ENCODE results near the gene PEDS1.
"Not testable (repeated sequence)": the region's sequence is repeated elsewhere in the genome, so short reads cannot be mapped to it uniquely, and the experiment has no call there.

The PEDS1 gene

GRCh38 chr20:50108556-50109235 is 44.8 kb downstream of the PEDS1 start:
- H3K9me3 ChIP-seq, result no peaks in the 10 kb centered on the region
- H3K27ac ChIP-seq, result no peak overlapping the region
- TF ChIP-seq, protein P1, sequence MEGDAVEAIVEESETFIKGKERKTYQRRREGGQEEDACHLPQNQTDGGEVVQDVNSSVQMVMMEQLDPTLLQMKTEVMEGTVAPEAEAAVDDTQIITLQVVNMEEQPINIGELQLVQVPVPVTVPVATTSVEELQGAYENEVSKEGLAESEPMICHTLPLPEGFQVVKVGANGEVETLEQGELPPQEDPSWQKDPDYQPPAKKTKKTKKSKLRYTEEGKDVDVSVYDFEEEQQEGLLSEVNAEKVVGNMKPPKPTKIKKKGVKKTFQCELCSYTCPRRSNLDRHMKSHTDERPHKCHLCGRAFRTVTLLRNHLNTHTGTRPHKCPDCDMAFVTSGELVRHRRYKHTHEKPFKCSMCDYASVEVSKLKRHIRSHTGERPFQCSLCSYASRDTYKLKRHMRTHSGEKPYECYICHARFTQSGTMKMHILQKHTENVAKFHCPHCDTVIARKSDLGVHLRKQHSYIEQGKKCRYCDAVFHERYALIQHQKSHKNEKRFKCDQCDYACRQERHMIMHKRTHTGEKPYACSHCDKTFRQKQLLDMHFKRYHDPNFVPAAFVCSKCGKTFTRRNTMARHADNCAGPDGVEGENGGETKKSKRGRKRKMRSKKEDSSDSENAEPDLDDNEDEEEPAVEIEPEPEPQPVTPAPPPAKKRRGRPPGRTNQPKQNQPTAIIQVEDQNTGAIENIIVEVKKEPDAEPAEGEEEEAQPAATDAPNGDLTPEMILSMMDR (IDR thresholded peaks at IDR 0.05), result no peak
- H3K36me3 ChIP-seq, result peaks cover 5% of the 10 kb centered on the region
- H3K27me3 ChIP-seq, result no peaks in the 10 kb centered on the region
- peaks cover 35 to 37% of the 10 kb centered on the region in 2 experiments for H3K4me1 ChIP-seq (ENCODE audit: control insufficient read depth in 1 of 2, insufficient read depth in 1 of 2, low read depth in 1 of 2, low read length in 1 of 2)
- H3K4me3 ChIP-seq (ENCODE audit: low read depth in 1 of 2, low read length in 1 of 2), result no peak overlapping the region

GRCh38 chr20:50107796-50108331 is 45.7 kb downstream of the PEDS1 start:
- Histone ChIP-seq H3K27me3 (no peaks in the 10 kb centered on the region), H3K36me3 (peaks cover 5% of the 10 kb centered on the region), H3K27ac (no peak overlapping the region), H3K4me1 (ENCODE audit: control insufficient read depth in 1 of 2, insufficient read depth in 1 of 2, low read depth in 1 of 2, low read length in 1 of 2) (peaks cover 30% of the 10 kb centered on the region in 2 experiments), H3K9me3 (no peaks in the 10 kb centered on the region), H3K4me3 (ENCODE audit: low read depth in 1 of 2, low read length in 1 of 2) (no peak overlapping the region)
- TF ChIP-seq, protein P1 (IDR thresholded peaks at IDR 0.05), result no peak

DNA sequence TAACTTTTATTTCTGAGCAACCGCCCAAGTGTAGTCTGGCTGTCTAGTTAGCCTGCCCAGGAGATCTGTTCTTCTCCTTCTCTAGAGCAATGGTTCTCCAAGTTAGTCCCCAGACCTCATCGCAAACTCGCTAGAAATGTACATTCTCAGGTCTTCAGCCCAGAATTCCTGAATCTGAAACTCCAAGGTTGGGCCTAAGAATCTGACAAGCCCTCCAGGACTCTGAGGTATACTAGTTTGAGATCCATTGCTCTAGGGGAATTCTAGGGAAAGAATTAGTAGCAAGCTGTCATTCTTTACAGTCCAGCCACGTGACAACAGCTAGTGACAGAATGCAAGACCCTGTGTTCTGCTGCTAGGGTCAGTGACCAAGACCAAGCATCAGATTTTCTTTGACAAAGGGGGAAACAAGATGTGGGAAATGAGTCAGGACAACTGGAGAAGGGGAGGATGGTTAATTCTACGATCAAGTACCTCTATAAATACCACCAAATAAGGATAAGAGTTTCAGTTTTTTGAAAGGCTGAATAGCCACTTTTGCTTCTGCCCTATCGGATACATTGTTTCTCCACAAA is 46.4 kb downstream of the PEDS1 start:
- peaks cover 26% of the 10 kb centered on the region in 2 experiments for H3K4me1 ChIP-seq (ENCODE audit: control insufficient read depth in 1 of 2, insufficient read depth in 1 of 2, low read depth in 1 of 2, low read length in 1 of 2)
- no peaks in the 10 kb centered on the region for H3K9me3 ChIP-seq
- no peaks in the 10 kb centered on the region for H3K27me3 ChIP-seq
- TF ChIP-seq, protein P1 (IDR thresholded peaks at IDR 0.05), result no peak
- H3K4me3 ChIP-seq (ENCODE audit: low read depth in 1 of 2, low read length in 1 of 2), result no peak overlapping the region
- peaks cover 9% of the 10 kb centered on the region for H3K36me3 ChIP-seq
- H3K27ac ChIP-seq, result no peak overlapping the region

GRCh38 chr20:50106669-50107068 is 46.9 kb downstream of the PEDS1 start:
- not testable (repeated sequence) for H3K27ac ChIP-seq; H3K9me3 ChIP-seq; H3K36me3 ChIP-seq; H3K27me3 ChIP-seq; H3K4me3 ChIP-seq (ENCODE audit: low read depth in 1 of 2, low read length in 1 of 2)
- H3K4me1 ChIP-seq (ENCODE audit: control insufficient read depth in 1 of 2, insufficient read depth in 1 of 2, low read depth in 1 of 2, low read length in 1 of 2), result peaks cover 21% of the 10 kb centered on the region in 2 experiments
